Neural cell (in vitro differentiated cells): Measurements from ENCODE around the gene PSMB4. TPM values are rescaled to one million over a fixed set of nuclear protein-coding genes. Genes with fewer than 3 reads are reported as not detected.

Source experiments
- H2AFZ ChIP-seq: fragments of 200-600, 300-800 bp; sonication (generic), shearing (Covaris generic); 2 replicates; pipeline ENCODE4 v1.6.0; 2014; ENCODE audit warnings: low read depth, mild to moderate bottlenecking, antibody characterized with exemption, low read length, moderate library complexity
- H3F3A ChIP-seq: fragments of 200-600 bp; shearing (Covaris generic); 2 replicates; pipeline ENCODE4 v1.6.1; 2016; ENCODE audit warnings: mild to moderate bottlenecking, moderate library complexity, mixed read lengths, antibody characterized with exemption, low read length; ENCODE audit not compliant: insufficient read depth, poor library complexity, severe bottlenecking
- H3K27ac ChIP-seq: fragments of 200-600, 300-800 bp; sonication (generic), shearing (Covaris generic); 2 replicates; pipeline ENCODE4 v1.5.1; 2014; ENCODE audit warnings: mild to moderate bottlenecking, low read length, moderate library complexity
- H3K27me3 ChIP-seq: fragments of 300-800, 200-600 bp; sonication (generic), shearing (Covaris generic); 2 replicates; pipeline ENCODE4 v1.6.0; 2014; ENCODE audit warnings: mild to moderate bottlenecking, low read depth, low read length, moderate library complexity; ENCODE audit not compliant: insufficient read depth
- H3K36me3 ChIP-seq: fragments of 300-800, 200-600 bp; sonication (generic), shearing (Covaris generic); 2 replicates; pipeline ENCODE4 v1.5.1; 2014; ENCODE audit warnings: mild to moderate bottlenecking, antibody characterized with exemption, low read length, moderate library complexity; ENCODE audit not compliant: insufficient read depth
- H3K4me2 ChIP-seq: fragments of 300-800, 200-600 bp; sonication (generic), shearing (Covaris generic); 2 replicates; pipeline ENCODE4 v1.6.0; 2014; ENCODE audit warnings: mild to moderate bottlenecking, low read length
- H3K4me3 ChIP-seq: fragments of 300-800, 200-600 bp; sonication (generic), shearing (Covaris generic); 2 replicates; pipeline ENCODE4 v1.5.1; 2014; ENCODE audit warnings: mild to moderate bottlenecking, low read length, moderate library complexity
- H3K79me2 ChIP-seq: fragments of 200-600 bp; shearing (Covaris generic); replicated peaks from 2 replicates; pipeline ENCODE4 v1.6.0; 2014; ENCODE audit warnings: mild to moderate bottlenecking, low read length, moderate library complexity; ENCODE audit not compliant: insufficient read depth
- H3K9ac ChIP-seq: fragments of 300-800, 200-600 bp; sonication (generic), shearing (Covaris generic); 2 replicates; pipeline ENCODE4 v1.6.1; 2016; ENCODE audit warnings: mild to moderate bottlenecking, low read length, mixed read lengths
- H3K9me2 ChIP-seq: fragments of 200-600 bp; shearing (Covaris generic); 2 replicates; pipeline ENCODE4 v1.6.1; 2016; ENCODE audit warnings: mild to moderate bottlenecking, low read length, mixed read lengths; ENCODE audit not compliant: insufficient read depth
- H3K9me3 ChIP-seq: fragments of 200-600, 300-800 bp; sonication (generic), shearing (Covaris generic); 2 replicates; pipeline ENCODE4 v1.6.1; 2016; ENCODE audit warnings: mild to moderate bottlenecking, mixed run types, low read length, moderate library complexity, mixed read lengths
- H4K20me1 ChIP-seq: fragments of 200-600 bp; shearing (Covaris generic); 2 replicates; pipeline ENCODE4 v1.6.1; 2016; ENCODE audit warnings: mild to moderate bottlenecking, mixed run types; ENCODE audit not compliant: insufficient read depth
- CTCF ChIP-seq: fragments of 450-650 bp; IDR thresholded peaks from 2 replicates; pipeline ENCODE4 v1.5.1; 2014; ENCODE audit warnings: antibody characterized with exemption, mild to moderate bottlenecking, moderate library complexity; ENCODE audit not compliant: poor library complexity, severe bottlenecking
- EP300 ChIP-seq: fragments of 450-650 bp; conservative IDR thresholded peaks from 2 replicates; pipeline ENCODE4 v1.6.1; 2014; ENCODE audit warnings: antibody characterized with exemption, mild to moderate bottlenecking, moderate library complexity; ENCODE audit not compliant: poor library complexity, severe bottlenecking
- EZH2 ChIP-seq: fragments of 200-600, 300-800 bp; shearing (Covaris generic), sonication (generic); IDR thresholded peaks from 2 replicates; pipeline ENCODE4 v1.6.1; 2014; ENCODE audit warnings: antibody characterized with exemption, low read length, borderline replicate concordance, mild to moderate bottlenecking; ENCODE audit not compliant: insufficient read depth, poor library complexity, severe bottlenecking
- MXI1 ChIP-seq: fragments of 450-650 bp; conservative IDR thresholded peaks from 2 replicates; pipeline ENCODE4 v1.6.1; 2014; ENCODE audit warnings: antibody characterized with exemption, mild to moderate bottlenecking; ENCODE audit not compliant: poor library complexity, severe bottlenecking
- POLR2AphosphoS5 ChIP-seq: IDR thresholded peaks from 2 replicates; pipeline ENCODE4 v1.6.1; 2012
- RAD21 ChIP-seq: fragments of 450-650 bp; conservative IDR thresholded peaks from 2 replicates; pipeline ENCODE4 v1.6.1; 2014; ENCODE audit warnings: antibody characterized with exemption, mild to moderate bottlenecking, moderate library complexity
- REST ChIP-seq: IDR thresholded peaks from 2 replicates; pipeline ENCODE4 v1.6.1; 2012; ENCODE audit warnings: borderline replicate concordance
- SMC3 ChIP-seq: fragments of 450-650 bp; conservative IDR thresholded peaks from 2 replicates; pipeline ENCODE4 v1.6.1; 2014; ENCODE audit warnings: antibody characterized with exemption, mild to moderate bottlenecking, moderate library complexity; ENCODE audit not compliant: poor library complexity
- TAF1 ChIP-seq: IDR thresholded peaks from 2 replicates; pipeline ENCODE4 v1.6.1; 2012; ENCODE audit warnings: low read depth
- polyA plus RNA-seq: library from polyadenylated mRNA; depleted of rRNA; stranded (reverse); fragments of >200 nt; gene quantifications from 2 replicates; pipeline ENCODE4 v1.2.3, GENCODE V29; 2014

The PSMB4 gene
- polyA plus RNA-seq, 1 donor from 2014 or later = 695 TPM

- no peak overlapping the region for H3K27ac ChIP-seq
- H3K9me3 ChIP-seq = no peaks in the 10 kb centered on the region
- no peaks in the 10 kb centered on the region for H4K20me1 ChIP-seq
- peaks cover 10% of the 10 kb centered on the region for H3F3A ChIP-seq
- H3K9ac ChIP-seq = no peak overlapping the region
- no peak overlapping the region for H3K4me2 ChIP-seq
- H3K4me3 ChIP-seq = no peak overlapping the region
- H3K27me3 ChIP-seq = no peaks in the 10 kb centered on the region
- TF ChIP-seq MXI1 (no peak), TAF1 (no peak), REST (no peak), CTCF (no peak), EP300 (no peak), SMC3 (no peak), POLR2AphosphoS5 (no peak), RAD21 (no peak), EZH2 (no peak)
- peaks cover 17% of the 10 kb centered on the region for H3K79me2 ChIP-seq
- no peaks in the 10 kb centered on the region for H3K9me2 ChIP-seq
- H2AFZ ChIP-seq = no peak overlapping the region
- no peaks in the 10 kb centered on the region for H3K36me3 ChIP-seq
Measured at GRCh38 chr1:151401125-151401788, 1.9 kb downstream of the PSMB4 start.

- Histone ChIP-seq H3K27me3 (no peaks in the 10 kb centered on the region), H3K4me3 (no peak overlapping the region), H3K27ac (no peak overlapping the region), H3K9me3 (no peaks in the 10 kb centered on the region), H4K20me1 (no peaks in the 10 kb centered on the region), H3K79me2 (peaks cover 17% of the 10 kb centered on the region), H3K4me2 (no peak overlapping the region), H3F3A (peaks cover 10% of the 10 kb centered on the region), H3K9me2 (no peaks in the 10 kb centered on the region), H3K9ac (no peak overlapping the region), H3K36me3 (no peaks in the 10 kb centered on the region), H2AFZ (no peak overlapping the region)
- TF ChIP-seq EP300 (no peak), POLR2AphosphoS5 (no peak), REST (no peak), CTCF (no peak), SMC3 (no peak), RAD21 (no peak), MXI1 (no peak), TAF1 (no peak), EZH2 (no peak)
Measured at GRCh38 chr1:151401860-151402259, 2.5 kb downstream of the PSMB4 start.
